Hepatocyte (in vitro differentiated cells): ENCODE measurements around the gene GABRD. TPM values are rescaled to one million over a fixed set of nuclear protein-coding genes. Genes with fewer than 3 reads are reported as not detected.

Experiments used
- DNase-seq: peaks from one replicate; pipeline ENCODE4 v3.0.0-alpha.2; 2016; ENCODE audit warnings: low spot score
- H2AFZ ChIP-seq: fragments of 200-600 bp; sonication (generic); 2 replicates; pipeline ENCODE4 v1.6.0; 2016; ENCODE audit warnings: antibody characterized with exemption, mild to moderate bottlenecking
- H3K27ac ChIP-seq: fragments of 200-600 bp; sonication (generic); 2 replicates; pipeline ENCODE4 v1.5.1; 2016; ENCODE audit warnings: mild to moderate bottlenecking
- H3K27me3 ChIP-seq: fragments of 200-600 bp; sonication (generic); 2 replicates; pipeline ENCODE4 v1.6.1; 2016
- H3K36me3 ChIP-seq: fragments of 200-600 bp; sonication (generic); replicated peaks from 2 replicates; pipeline ENCODE4 v1.5.1; 2016; ENCODE audit warnings: low read depth; ENCODE audit not compliant: insufficient read depth
- H3K4me1 ChIP-seq: fragments of 200-600 bp; sonication (generic); 2 replicates; pipeline ENCODE4 v1.5.1; 2016; ENCODE audit warnings: mild to moderate bottlenecking, moderate library complexity; ENCODE audit not compliant: insufficient read depth
- H3K4me2 ChIP-seq: fragments of 200-600 bp; sonication (generic); 2 replicates; pipeline ENCODE4 v1.6.0; 2016
- H3K4me3 ChIP-seq: fragments of 200-600 bp; sonication (generic); 2 replicates; pipeline ENCODE4 v1.5.1; 2016; ENCODE audit warnings: mild to moderate bottlenecking
- H3K79me2 ChIP-seq: fragments of 200-600 bp; sonication (generic); 2 replicates; pipeline ENCODE4 v1.6.0; 2017; ENCODE audit warnings: mild to moderate bottlenecking
- H3K9me2 ChIP-seq: fragments of 200-600 bp; sonication (generic); replicated peaks from 2 replicates; pipeline ENCODE4 v1.6.0; 2017; ENCODE audit warnings: mild to moderate bottlenecking; ENCODE audit not compliant: insufficient read depth
- H3K9me3 ChIP-seq: fragments of 200-600 bp; sonication (generic); 2 replicates; pipeline ENCODE4 v1.5.1; 2016; ENCODE audit warnings: low read depth, mild to moderate bottlenecking
- H4K20me1 ChIP-seq: fragments of 200-600 bp; sonication (generic); 2 replicates; pipeline ENCODE4 v1.6.0; 2016; ENCODE audit warnings: mild to moderate bottlenecking; ENCODE audit not compliant: insufficient read depth, poor library complexity, severe bottlenecking
- CTCF ChIP-seq: fragments of 200-600 bp; sonication (generic); IDR thresholded peaks from 2 replicates; pipeline ENCODE4 v1.5.1; 2016; ENCODE audit warnings: antibody characterized with exemption, mild to moderate bottlenecking; ENCODE audit not compliant: poor library complexity
- EZH2 ChIP-seq: fragments of 200-600 bp; sonication (generic); IDR thresholded peaks from 2 replicates; pipeline ENCODE4 v1.6.1; 2016; ENCODE audit warnings: antibody characterized with exemption, mild to moderate bottlenecking, borderline replicate concordance
- EZH2phosphoT487 ChIP-seq: fragments of 200-600 bp; sonication (generic); IDR thresholded peaks from one replicate; pipeline ENCODE4 v1.6.1; 2018; ENCODE audit warnings: antibody characterized with exemption, mild to moderate bottlenecking, low read depth, moderate library complexity; ENCODE audit not compliant: unreplicated experiment, severe bottlenecking
- WGBS: methylation state at CpG from one replicate; pipeline ENCODE4 v1.1.6; 2016; ENCODE audit warnings: low lambda C conversion rate; ENCODE audit errors: missing lambda C conversion rate; 5-methylcytosine and 5-hydroxymethylcytosine counted together
- polyA plus RNA-seq: library from polyadenylated mRNA; unstranded; fragments of >200 nt; fragmentation: Nextera tagmentation; extraction: Ambion mirVana; gene quantifications from 2 replicates; pipeline ENCODE4 v1.2.1, GENCODE V29; 2016
- total RNA-seq: library from RNA; depleted of rRNA; stranded (reverse); fragments of >200 nt; gene quantifications from 2 replicates; pipeline ENCODE4 v1.2.3, GENCODE V29; 2014

GABRD gene
- total and polyA plus RNA-seq, 2 experiments from 2014 or later = not detected

DNA sequence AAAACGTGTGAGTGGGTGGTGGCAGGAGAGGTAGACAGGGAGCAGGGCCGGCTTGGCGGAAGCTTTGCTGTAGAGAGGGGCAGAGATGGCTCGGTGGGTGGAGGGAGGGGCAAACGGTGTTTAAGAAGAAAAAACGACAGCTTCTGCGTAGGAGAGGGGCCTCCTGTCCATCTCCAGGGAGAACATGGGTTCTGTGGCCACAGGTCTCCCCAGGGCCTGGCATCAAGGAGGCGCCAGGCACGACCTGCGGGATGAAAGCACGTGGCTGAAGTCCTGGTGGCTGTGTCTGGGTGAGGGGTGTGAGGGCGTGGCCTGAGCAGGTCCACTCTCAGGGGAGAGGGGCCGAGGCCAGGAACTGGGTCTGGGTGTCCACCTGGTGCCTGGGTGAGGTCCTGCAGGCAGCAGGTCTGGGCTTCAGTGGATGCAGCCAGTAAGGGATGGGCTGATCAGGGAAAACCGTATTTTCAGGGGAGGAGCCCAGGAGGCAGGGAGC, 30.1 kb downstream of the GABRD start:
- Histone ChIP-seq H3K9me2 (no peaks in the 10 kb centered on the region), H3K9me3 (no peaks in the 10 kb centered on the region), H3K36me3 (no peaks in the 10 kb centered on the region), H4K20me1 (peaks cover 16% of the 10 kb centered on the region), H3K27me3 (peaks cover 3% of the 10 kb centered on the region), H2AFZ (peak overlapping the region; percentile 91), H3K27ac (peak overlapping the region; percentile 98), H3K4me3 (no peak overlapping the region), H3K4me2 (peak overlapping the region; percentile 89), H3K79me2 (peaks cover 33% of the 10 kb centered on the region), H3K4me1 (peaks cover 31% of the 10 kb centered on the region)
- DNase-seq = peak; percentile 81
- TF ChIP-seq EZH2phosphoT487 = no peak
- TF ChIP-seq CTCF = peak; percentile 31
- WGBS = 30% methylated on average over 14 of the region's 14 CpGs

DNA sequence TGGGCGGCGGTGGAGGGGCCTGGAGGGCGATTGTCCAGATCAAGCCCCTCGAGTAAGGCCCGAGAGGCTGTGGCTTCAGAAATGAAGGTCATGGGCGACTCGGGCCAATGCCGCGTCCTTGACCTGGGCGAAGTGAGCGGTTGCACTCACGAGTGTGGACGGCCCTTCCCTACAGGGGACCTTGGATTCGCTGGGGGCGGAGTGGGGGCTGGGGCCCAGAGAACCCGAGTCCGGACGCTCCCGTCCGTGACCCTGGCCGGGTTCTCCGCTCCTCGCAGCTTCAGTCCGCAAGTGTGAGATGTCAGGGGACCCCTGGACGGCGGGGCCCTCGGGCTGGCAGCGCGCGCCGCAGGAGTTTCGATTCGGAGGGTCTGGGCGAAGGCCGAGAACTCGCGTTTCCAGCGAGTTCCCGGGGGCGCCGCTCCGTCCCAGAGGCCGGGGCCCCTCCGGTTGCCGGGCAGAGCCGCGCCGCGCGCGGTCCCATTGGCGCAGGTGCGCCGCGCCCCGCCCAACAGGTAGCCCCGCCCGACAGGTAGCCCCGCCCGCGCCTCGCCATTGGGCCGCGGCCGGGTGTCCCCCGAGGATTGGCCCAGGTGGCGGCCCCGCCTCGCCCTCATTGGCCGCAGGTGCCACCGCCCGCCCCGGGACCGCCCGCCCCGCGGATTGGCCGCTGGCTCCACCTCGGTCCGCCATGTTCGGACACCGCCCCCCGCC, 30.7 kb downstream of the GABRD start, which contains the start of gene PRKCZ:
Gene PRKCZ, plus strand, starts transcription at position 694 of the 714 bp plus-strand sequence. CDS start 220 bp downstream, outside the sequence.
- Histone ChIP-seq H3K4me3 (peak within 1 kb of the TSS; percentile 85), H2AFZ (peak within 1 kb of the TSS; percentile 91), H3K4me1 (peaks cover 28% of the 10 kb centered on the region), H3K9me3 (no peaks in the 10 kb centered on the region), H3K79me2 (peaks cover 37% of the 10 kb centered on the region), H3K4me2 (peak within 1 kb of the TSS; percentile 89), H3K27me3 (peaks cover 3% of the 10 kb centered on the region), H3K27ac (peak within 1 kb of the TSS; percentile 98), H3K9me2 (no peaks in the 10 kb centered on the region), H3K36me3 (no peaks in the 10 kb centered on the region), H4K20me1 (peaks cover 16% of the 10 kb centered on the region)
- no peak for TF ChIP-seq EZH2
- no peak for TF ChIP-seq EZH2phosphoT487
- TF ChIP-seq CTCF = no peak
- peak; percentile 97 for DNase-seq
- WGBS = 4% methylated on average over 27 of the region's 83 CpGs

GRCh38 chr1:2050461-2050792, 31.3 kb downstream of the GABRD start:
- no peak for DNase-seq
- H3K36me3 ChIP-seq = no peaks in the 10 kb centered on the region
- H3K79me2 ChIP-seq = peaks cover 37% of the 10 kb centered on the region
- peaks cover 16% of the 10 kb centered on the region for H4K20me1 ChIP-seq
- peak overlapping the region; percentile 89 for H3K4me2 ChIP-seq
- peaks cover 25% of the 10 kb centered on the region for H3K4me1 ChIP-seq
- no peak overlapping the region for H2AFZ ChIP-seq
- peak overlapping the region; percentile 88 for H3K27ac ChIP-seq
- 2% methylated on average over 11 of the region's 51 CpGs for WGBS
- H3K9me2 ChIP-seq = no peaks in the 10 kb centered on the region
- no peak for TF ChIP-seq EZH2phosphoT487
- TF ChIP-seq EZH2 = no peak
- TF ChIP-seq CTCF = no peak
- peaks cover 3% of the 10 kb centered on the region for H3K27me3 ChIP-seq
- H3K4me3 ChIP-seq = peak overlapping the region; percentile 85
- no peaks in the 10 kb centered on the region for H3K9me3 ChIP-seq
